Measurements from ENCODE around the gene PRSS2.
"Not testable (repeated sequence)": the region's sequence is repeated elsewhere in the genome, so short reads cannot be mapped to it uniquely, and the experiment has no call there.

PRSS2 gene

GRCh38 chr7:142770661-142771352 lies at the start of gene PRSS2:
Gene PRSS2 (plus strand): TSS chr7:142770970. CDS start chr7:142770983, 13 bp downstream.
- no peaks in the 10 kb centered on the region for H3K4me1 ChIP-seq (ENCODE audit: control insufficient read depth, insufficient read depth, low read length)
- no peak within 1 kb of the TSS for H3K4me3 ChIP-seq (ENCODE audit: low read length)
- H3K27me3 ChIP-seq (ENCODE audit: control insufficient read depth, insufficient read depth, low read length), result no peaks in the 10 kb centered on the region
- no peak within 1 kb of the TSS for H3K27ac ChIP-seq (ENCODE audit: low read length)
- no peaks in the 10 kb centered on the region for H3K36me3 ChIP-seq (ENCODE audit: control insufficient read depth, insufficient read depth, low read length)
- H3K9me3 ChIP-seq (ENCODE audit: control insufficient read depth, insufficient read depth, low read length), result no peaks in the 10 kb centered on the region
- no peak for DNase-seq (ENCODE audit: low read depth, low spot score)
- WGBS (ENCODE audit: insufficient coverage, insufficient read length), result no CpG with 5 or more reads among the region's 7 CpGs

- Histone ChIP-seq H3K4me1 (ENCODE audit: control insufficient read depth, insufficient read depth, low read length) (no peaks in the 10 kb centered on the region), H3K27ac (ENCODE audit: low read length) (no peak overlapping the region), H3K4me3 (ENCODE audit: low read length) (no peak overlapping the region), H3K9me3 (ENCODE audit: control insufficient read depth, insufficient read depth, low read length) (no peaks in the 10 kb centered on the region), H3K36me3 (ENCODE audit: control insufficient read depth, insufficient read depth, low read length) (no peaks in the 10 kb centered on the region), H3K27me3 (ENCODE audit: control insufficient read depth, insufficient read depth, low read length) (no peaks in the 10 kb centered on the region)
- no peak for DNase-seq (ENCODE audit: low read depth, low spot score)
- WGBS (ENCODE audit: insufficient coverage, insufficient read length), result no CpG with 5 or more reads among the region's 10 CpGs
These were observed 49.8 kb upstream of the PRSS2 start for GRCh38 chr7:142720986-142721385.

- H3K36me3 ChIP-seq (ENCODE audit: control insufficient read depth, insufficient read depth, low read length), result no peaks in the 10 kb centered on the region
- no peaks in the 10 kb centered on the region for H3K9me3 ChIP-seq (ENCODE audit: control insufficient read depth, insufficient read depth, low read length)
- H3K27ac ChIP-seq (ENCODE audit: low read length), result no peak overlapping the region
- no peak overlapping the region for H3K4me3 ChIP-seq (ENCODE audit: low read length)
- no CpG with 5 or more reads among the region's 15 CpGs for WGBS (ENCODE audit: insufficient coverage, insufficient read length)
- DNase-seq (ENCODE audit: low read depth, low spot score), result no peak
- H3K4me1 ChIP-seq (ENCODE audit: control insufficient read depth, insufficient read depth, low read length), result no peaks in the 10 kb centered on the region
- H3K27me3 ChIP-seq (ENCODE audit: control insufficient read depth, insufficient read depth, low read length), result no peaks in the 10 kb centered on the region
These were observed 48.4 kb upstream of the PRSS2 start for GRCh38 chr7:142722248-142722794.

- H3K4me1 ChIP-seq (ENCODE audit: control insufficient read depth, insufficient read depth, low read length), result no peaks in the 10 kb centered on the region
- WGBS (ENCODE audit: insufficient coverage, insufficient read length), result no CpG with 5 or more reads among the region's 8 CpGs
These were observed 37.5 kb upstream of the PRSS2 start for GRCh38 chr7:142733271-142733670.

GRCh38 chr7:142739923-142740492 lies 30.8 kb upstream of the PRSS2 start:
- Histone ChIP-seq H3K27ac (ENCODE audit: low read length) (no peak overlapping the region), H3K4me1 (ENCODE audit: control insufficient read depth, insufficient read depth, low read length) (no peaks in the 10 kb centered on the region), H3K36me3 (ENCODE audit: control insufficient read depth, insufficient read depth, low read length) (no peaks in the 10 kb centered on the region), H3K4me3 (ENCODE audit: low read length) (no peak overlapping the region), H3K27me3 (ENCODE audit: control insufficient read depth, insufficient read depth, low read length) (no peaks in the 10 kb centered on the region; the same call in 1 of the 2 replicates), H3K9me3 (ENCODE audit: control insufficient read depth, insufficient read depth, low read length) (no peaks in the 10 kb centered on the region)
- WGBS (ENCODE audit: insufficient coverage, insufficient read length), result no CpG with 5 or more reads among the region's 2 CpGs
- no peak for DNase-seq (ENCODE audit: low read depth, low spot score)

More at GRCh38 chr7:142733271-142733670, 37.5 kb upstream of the PRSS2 start:
- Histone ChIP-seq H3K9me3 (ENCODE audit: control insufficient read depth, insufficient read depth, low read length) (no peaks in the 10 kb centered on the region; the same call in 1 of the 2 replicates), H3K36me3 (ENCODE audit: control insufficient read depth, insufficient read depth, low read length) (no peaks in the 10 kb centered on the region), H3K4me3 (ENCODE audit: low read length) (no peak overlapping the region), H3K27me3 (ENCODE audit: control insufficient read depth, insufficient read depth, low read length) (no peaks in the 10 kb centered on the region), H3K27ac (ENCODE audit: low read length) (no peak overlapping the region)
- DNase-seq (ENCODE audit: low read depth, low spot score), result no peak

- Histone ChIP-seq H3K27me3 (ENCODE audit: control insufficient read depth, insufficient read depth, low read length) (no peaks in the 10 kb centered on the region; the same call in 1 of the 2 replicates), H3K27ac (ENCODE audit: low read length) (no peak overlapping the region), H3K4me1 (ENCODE audit: control insufficient read depth, insufficient read depth, low read length) (no peaks in the 10 kb centered on the region), H3K36me3 (ENCODE audit: control insufficient read depth, insufficient read depth, low read length) (no peaks in the 10 kb centered on the region), H3K9me3 (ENCODE audit: control insufficient read depth, insufficient read depth, low read length) (no peaks in the 10 kb centered on the region), H3K4me3 (ENCODE audit: low read length) (no peak overlapping the region)
- DNase-seq (ENCODE audit: low read depth, low spot score), result no peak
- WGBS (ENCODE audit: insufficient coverage, insufficient read length), result no CpG with 5 or more reads among the region's 5 CpGs
These were observed 30.0 kb upstream of the PRSS2 start for GRCh38 chr7:142740786-142741185.

- H3K36me3 ChIP-seq (ENCODE audit: control insufficient read depth, insufficient read depth, low read length); H3K4me1 ChIP-seq (ENCODE audit: control insufficient read depth, insufficient read depth, low read length); H3K4me3 ChIP-seq (ENCODE audit: low read length); DNase-seq (ENCODE audit: low read depth, low spot score); H3K27ac ChIP-seq (ENCODE audit: low read length); H3K27me3 ChIP-seq (ENCODE audit: control insufficient read depth, insufficient read depth, low read length); H3K9me3 ChIP-seq (ENCODE audit: control insufficient read depth, insufficient read depth, low read length): not testable (repeated sequence)
These were observed 28.8 kb upstream of the PRSS2 start for GRCh38 chr7:142741932-142742331.

- H3K36me3 ChIP-seq (ENCODE audit: control insufficient read depth, insufficient read depth, low read length), result no peaks in the 10 kb centered on the region
- no peaks in the 10 kb centered on the region for H3K4me1 ChIP-seq (ENCODE audit: control insufficient read depth, insufficient read depth, low read length)
- H3K4me3 ChIP-seq (ENCODE audit: low read length), result no peak overlapping the region
- H3K27ac ChIP-seq (ENCODE audit: low read length), result no peak overlapping the region
- no peaks in the 10 kb centered on the region for H3K9me3 ChIP-seq (ENCODE audit: control insufficient read depth, insufficient read depth, low read length)
- WGBS (ENCODE audit: insufficient coverage, insufficient read length), result no CpG with 5 or more reads among the region's 1 CpG
- no peak for DNase-seq (ENCODE audit: low read depth, low spot score)
- H3K27me3 ChIP-seq (ENCODE audit: control insufficient read depth, insufficient read depth, low read length), result no peaks in the 10 kb centered on the region; the same call in 1 of the 2 replicates
These were observed 25.6 kb upstream of the PRSS2 start for GRCh38 chr7:142745091-142745635.

GRCh38 chr7:142745745-142746144 lies 25.0 kb upstream of the PRSS2 start:
- no peak overlapping the region for H3K27ac ChIP-seq (ENCODE audit: low read length)
- H3K4me1 ChIP-seq (ENCODE audit: control insufficient read depth, insufficient read depth, low read length), result no peaks in the 10 kb centered on the region
- H3K27me3 ChIP-seq (ENCODE audit: control insufficient read depth, insufficient read depth, low read length), result no peaks in the 10 kb centered on the region; the same call in 1 of the 2 replicates
- H3K4me3 ChIP-seq (ENCODE audit: low read length), result no peak overlapping the region
- no peak for DNase-seq (ENCODE audit: low read depth, low spot score)
- H3K36me3 ChIP-seq (ENCODE audit: control insufficient read depth, insufficient read depth, low read length), result no peaks in the 10 kb centered on the region
- no peaks in the 10 kb centered on the region for H3K9me3 ChIP-seq (ENCODE audit: control insufficient read depth, insufficient read depth, low read length)
- no CpG with 5 or more reads among the region's 4 CpGs for WGBS (ENCODE audit: insufficient coverage, insufficient read length)

GRCh38 chr7:142746264-142746663 lies 24.5 kb upstream of the PRSS2 start:
- H3K27me3 ChIP-seq (ENCODE audit: control insufficient read depth, insufficient read depth, low read length), result no peaks in the 10 kb centered on the region; the same call in 1 of the 2 replicates
- H3K36me3 ChIP-seq (ENCODE audit: control insufficient read depth, insufficient read depth, low read length), result no peaks in the 10 kb centered on the region
- WGBS (ENCODE audit: insufficient coverage, insufficient read length), result no CpG with 5 or more reads among the region's 3 CpGs
- DNase-seq (ENCODE audit: low read depth, low spot score), result no peak
- no peaks in the 10 kb centered on the region for H3K9me3 ChIP-seq (ENCODE audit: control insufficient read depth, insufficient read depth, low read length)
- no peak overlapping the region for H3K27ac ChIP-seq (ENCODE audit: low read length)
- no peak overlapping the region for H3K4me3 ChIP-seq (ENCODE audit: low read length)
- H3K4me1 ChIP-seq (ENCODE audit: control insufficient read depth, insufficient read depth, low read length), result no peaks in the 10 kb centered on the region
